Cardiac muscle cell (in vitro differentiated cells and primary cell): ENCODE measurements around the gene XRCC4. TPM values are rescaled to one million over a fixed set of nuclear protein-coding genes. Genes with fewer than 3 reads are reported as not detected.

Experiments
- DNase-seq, 2 donors: peaks; one replicate each; pipeline versions ENCODE4 v3.0.0 to v3.0.0-alpha.2; 2010 to 2017; ENCODE audit warnings: low read depth in 1 of 2, low spot score in 1 of 2
- H3K27ac ChIP-seq: fragments of 200-600 bp; sonication (generic); 2 replicates; pipeline ENCODE4 v1.5.1; 2016
- H3K27me3 ChIP-seq: fragments of 200-600 bp; sonication (generic); 2 replicates; pipeline ENCODE4 v1.6.0; 2016; ENCODE audit warnings: control low read depth
- H3K36me3 ChIP-seq: fragments of 200-600 bp; sonication (generic); 2 replicates; pipeline ENCODE4 v1.5.1; 2016; ENCODE audit warnings: control low read depth
- H3K4me1 ChIP-seq: fragments of 200-600 bp; sonication (generic); 2 replicates; pipeline ENCODE4 v1.8.1; 2017; ENCODE audit warnings: low read depth, mild to moderate bottlenecking, mixed run types
- H3K4me3 ChIP-seq: fragments of 200-600 bp; sonication (generic); 2 replicates; pipeline ENCODE4 v1.5.1; 2016; ENCODE audit warnings: mild to moderate bottlenecking
- H3K9me3 ChIP-seq: fragments of 200-600 bp; sonication (generic); 2 replicates; pipeline ENCODE4 v1.5.1; 2017; ENCODE audit warnings: low read depth, mild to moderate bottlenecking, control low read depth
- polyA plus RNA-seq: library from polyadenylated mRNA; unstranded; fragments of >200 nt; fragmentation: Nextera tagmentation; extraction: Ambion mirVana; gene quantifications from 2 replicates; pipeline ENCODE4 v1.2.1, GENCODE V29; 2016
- total RNA-seq: library from RNA; depleted of rRNA; stranded (reverse); fragments of >200 nt; gene quantifications from 2 replicates; pipeline ENCODE4 v1.2.3, GENCODE V29; 2016
- TF ChIP-seq, protein P1 (sequence below): IDR thresholded peaks from 2 replicates; pipeline ENCODE4 v1.5.1; 2012; ENCODE audit warnings: low read depth, mild to moderate bottlenecking, low read length

The XRCC4 gene
- total and polyA plus RNA-seq, 2 experiments from 2014 or later = 9.7 to 19.2 TPM

DNA sequence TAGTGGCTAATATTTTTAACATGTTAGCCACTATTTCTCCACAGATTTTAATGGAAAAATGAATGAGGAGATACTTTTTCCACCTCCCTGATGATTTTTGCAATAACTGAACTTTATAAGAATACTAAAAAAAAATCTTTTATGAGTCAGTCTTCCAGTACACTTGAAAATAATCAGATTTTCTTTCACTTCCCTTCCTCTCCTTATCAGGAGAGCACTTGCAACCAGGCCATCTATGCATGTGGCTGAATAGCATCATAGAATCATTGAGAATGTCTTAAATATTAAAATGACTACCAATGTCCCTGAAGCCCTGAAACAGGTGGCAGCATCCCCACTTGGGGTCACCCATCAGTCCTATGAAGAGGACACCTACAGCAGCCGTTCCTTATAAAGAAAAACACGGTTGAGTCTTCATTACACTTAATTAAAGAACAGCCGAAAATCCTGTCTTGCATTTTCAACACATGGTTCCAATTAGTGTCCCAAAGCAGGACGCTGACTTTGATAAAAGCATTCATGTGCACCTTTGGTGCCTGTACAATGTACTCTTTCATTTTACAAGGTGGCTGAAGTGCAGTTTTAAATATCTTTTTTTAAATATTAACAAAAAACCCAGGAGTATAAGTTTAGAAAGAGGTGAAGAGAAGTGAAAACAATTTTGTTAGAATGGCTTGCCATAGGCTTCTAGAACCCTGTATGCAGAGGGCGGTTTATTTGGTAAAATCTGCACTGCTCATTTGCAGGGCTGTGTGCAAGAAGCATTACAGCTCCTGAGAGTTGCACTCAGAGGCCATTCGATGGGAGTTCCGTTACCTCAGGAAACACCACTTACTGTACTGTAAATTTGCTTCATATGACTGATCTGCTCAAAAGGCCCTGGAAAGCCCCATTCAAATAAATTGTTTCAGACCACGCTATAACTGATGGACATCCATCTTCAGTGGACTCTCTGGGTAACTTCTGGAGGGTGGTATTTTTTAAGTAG lies 287.3 kb downstream of the XRCC4 start:
- peaks cover 3% of the 10 kb centered on the region for H3K4me1 ChIP-seq
- no peaks in the 10 kb centered on the region for H3K9me3 ChIP-seq
- TF ChIP-seq, protein P1, sequence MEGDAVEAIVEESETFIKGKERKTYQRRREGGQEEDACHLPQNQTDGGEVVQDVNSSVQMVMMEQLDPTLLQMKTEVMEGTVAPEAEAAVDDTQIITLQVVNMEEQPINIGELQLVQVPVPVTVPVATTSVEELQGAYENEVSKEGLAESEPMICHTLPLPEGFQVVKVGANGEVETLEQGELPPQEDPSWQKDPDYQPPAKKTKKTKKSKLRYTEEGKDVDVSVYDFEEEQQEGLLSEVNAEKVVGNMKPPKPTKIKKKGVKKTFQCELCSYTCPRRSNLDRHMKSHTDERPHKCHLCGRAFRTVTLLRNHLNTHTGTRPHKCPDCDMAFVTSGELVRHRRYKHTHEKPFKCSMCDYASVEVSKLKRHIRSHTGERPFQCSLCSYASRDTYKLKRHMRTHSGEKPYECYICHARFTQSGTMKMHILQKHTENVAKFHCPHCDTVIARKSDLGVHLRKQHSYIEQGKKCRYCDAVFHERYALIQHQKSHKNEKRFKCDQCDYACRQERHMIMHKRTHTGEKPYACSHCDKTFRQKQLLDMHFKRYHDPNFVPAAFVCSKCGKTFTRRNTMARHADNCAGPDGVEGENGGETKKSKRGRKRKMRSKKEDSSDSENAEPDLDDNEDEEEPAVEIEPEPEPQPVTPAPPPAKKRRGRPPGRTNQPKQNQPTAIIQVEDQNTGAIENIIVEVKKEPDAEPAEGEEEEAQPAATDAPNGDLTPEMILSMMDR = no peak
- H3K27me3 ChIP-seq = no peaks in the 10 kb centered on the region
- no peaks in the 10 kb centered on the region for H3K36me3 ChIP-seq
- DNase-seq = no peak
- H3K4me3 ChIP-seq = no peak overlapping the region
- no peak overlapping the region for H3K27ac ChIP-seq

DNA sequence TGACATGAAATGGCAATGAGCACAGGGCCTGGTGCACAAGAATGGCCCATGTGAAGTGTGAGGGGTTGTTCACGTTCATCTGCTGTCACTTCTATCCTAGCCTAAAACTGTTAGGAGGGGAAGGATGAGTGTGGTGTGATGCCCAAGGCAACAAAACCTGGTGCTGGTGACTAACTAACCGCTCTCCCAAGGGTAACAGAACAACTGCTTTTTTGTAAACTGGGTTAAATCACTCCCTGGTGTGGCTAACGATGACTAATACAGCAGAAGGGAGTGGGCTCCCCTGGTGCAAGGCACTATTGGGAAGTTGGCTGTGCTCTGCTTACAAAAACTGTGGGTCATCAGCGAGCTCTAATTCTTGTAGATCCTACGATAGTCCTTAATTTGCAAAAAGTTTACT lies 291.0 kb downstream of the XRCC4 start:
- Histone ChIP-seq H3K4me3 (no peak overlapping the region), H3K4me1 (peaks cover 3% of the 10 kb centered on the region), H3K27me3 (no peaks in the 10 kb centered on the region), H3K36me3 (no peaks in the 10 kb centered on the region), H3K27ac (no peak overlapping the region), H3K9me3 (no peaks in the 10 kb centered on the region)
- TF ChIP-seq, protein P1 = no peak
- DNase-seq = peak in 1 of 2 donors; percentile 55

DNA sequence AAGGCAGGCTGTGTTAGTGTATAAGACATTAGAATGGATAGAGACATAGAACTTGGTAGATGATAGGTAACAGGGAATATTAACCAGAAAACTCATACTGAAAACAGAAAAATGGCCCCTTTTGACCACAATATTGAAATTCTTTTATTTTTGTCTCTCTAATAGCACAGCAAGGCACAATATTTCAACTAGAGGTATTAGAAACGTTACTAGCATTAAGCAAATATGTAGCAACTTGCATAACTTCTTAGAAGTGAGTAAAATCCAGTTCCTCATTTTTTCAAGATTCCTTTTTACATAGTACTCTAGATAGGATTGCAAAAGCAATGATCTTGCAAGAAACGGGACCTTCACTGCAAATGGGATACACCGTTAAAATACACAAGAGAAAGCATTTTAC lies 291.5 kb downstream of the XRCC4 start:
- no peak overlapping the region for H3K27ac ChIP-seq
- no peaks in the 10 kb centered on the region for H3K9me3 ChIP-seq
- no peaks in the 10 kb centered on the region for H3K4me1 ChIP-seq
- H3K27me3 ChIP-seq = no peaks in the 10 kb centered on the region
- no peak overlapping the region for H3K4me3 ChIP-seq
- DNase-seq = peak in 1 of 2 donors; percentile 11
- TF ChIP-seq, protein P1 = no peak
- H3K36me3 ChIP-seq = no peaks in the 10 kb centered on the region

DNA sequence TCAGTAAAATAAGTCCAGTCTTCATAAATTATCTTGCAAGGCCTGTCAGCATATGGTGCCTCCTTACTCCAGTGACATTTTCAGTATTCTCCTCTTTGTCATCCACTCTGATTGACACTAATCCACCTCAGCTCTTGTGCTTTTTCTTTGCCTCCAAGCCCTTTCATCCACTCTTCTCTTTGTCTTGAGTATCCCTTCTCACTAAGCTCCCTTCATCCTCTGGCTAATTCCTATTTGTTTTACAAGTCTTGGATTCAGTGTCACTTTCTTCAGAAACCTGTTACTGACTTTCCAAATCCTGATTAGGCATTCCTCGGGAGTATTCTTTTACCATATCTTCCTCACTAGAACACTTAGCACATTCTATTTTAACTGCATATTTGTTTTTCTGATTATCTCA lies 293.6 kb downstream of the XRCC4 start:
- no peaks in the 10 kb centered on the region for H3K9me3 ChIP-seq
- DNase-seq = no peak
- no peaks in the 10 kb centered on the region for H3K36me3 ChIP-seq
- H3K27me3 ChIP-seq = no peaks in the 10 kb centered on the region
- H3K4me3 ChIP-seq = no peak overlapping the region
- no peaks in the 10 kb centered on the region for H3K4me1 ChIP-seq
- TF ChIP-seq, protein P1 = no peak
- H3K27ac ChIP-seq = no peak overlapping the region

DNA sequence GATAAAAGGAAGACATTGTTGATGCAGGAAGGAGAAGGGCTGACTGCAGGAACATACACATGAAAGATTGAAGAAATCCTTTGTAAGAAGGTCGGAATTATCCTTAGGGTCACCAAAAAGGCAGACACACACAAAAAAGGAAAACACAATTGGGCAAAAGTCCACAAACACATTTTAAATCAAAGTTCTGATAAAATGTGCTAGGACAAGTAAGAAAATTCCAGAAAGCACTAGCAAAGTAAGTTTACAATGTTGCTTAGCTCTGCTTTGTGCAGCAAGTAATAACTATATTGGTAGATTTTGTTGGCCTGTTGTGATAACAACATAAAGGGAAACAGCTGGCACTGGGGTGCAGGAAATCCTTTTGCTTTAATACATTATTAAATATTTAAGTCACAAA lies 294.4 kb downstream of the XRCC4 start:
- Histone ChIP-seq H3K4me1 (no peaks in the 10 kb centered on the region), H3K36me3 (no peaks in the 10 kb centered on the region), H3K27me3 (no peaks in the 10 kb centered on the region), H3K27ac (no peak overlapping the region), H3K4me3 (no peak overlapping the region), H3K9me3 (no peaks in the 10 kb centered on the region)
- TF ChIP-seq, protein P1 = no peak
- DNase-seq = no peak
